Epithelial cell of prostate (primary cell): ENCODE data around the gene ADAP1.
A peak's percentile ranks its signal among the peaks of the same experiment; 100 is the strongest.
"Not testable (repeated sequence)": the region's sequence is repeated elsewhere in the genome, so short reads cannot be mapped to it uniquely, and the experiment has no call there.

Experiments
- DNase-seq: peaks from one replicate; pipeline ENCODE4 v3.0.0-alpha.2; 2011; ENCODE audit warnings: low read depth, low spot score
- H3K27ac ChIP-seq: fragments of 450-650 bp; 2 replicates; pipeline ENCODE4 v1.5.1; 2017; ENCODE audit warnings: mild to moderate bottlenecking

The ADAP1 gene

GRCh38 chr7:945556-946255, 8.8 kb downstream of the ADAP1 start:
- peak overlapping the region; percentile 98 for H3K27ac ChIP-seq
- DNase-seq = peak; percentile 84

DNA sequence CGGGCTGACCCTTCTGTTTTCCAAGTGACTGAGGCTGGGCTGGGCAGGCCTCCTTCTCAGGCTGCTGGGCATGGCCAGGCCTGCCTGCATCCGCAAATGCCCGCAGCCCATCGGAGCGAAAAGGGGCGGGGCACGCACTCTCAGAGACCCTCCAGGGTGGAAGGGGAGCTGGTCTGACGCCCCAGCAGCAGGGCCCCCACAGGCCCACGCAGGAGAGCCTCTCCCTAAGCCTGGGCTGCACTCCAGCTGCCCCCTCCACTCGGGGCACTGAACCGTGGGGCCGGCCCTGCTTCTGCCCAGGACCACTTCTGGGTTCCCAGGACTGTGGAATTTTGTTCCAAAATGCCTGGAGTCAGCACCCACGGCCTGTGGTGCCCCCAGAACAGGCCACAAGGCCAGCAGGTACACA, 9.3 kb downstream of the ADAP1 start:
- H3K27ac ChIP-seq = peak overlapping the region; percentile 98
- no peak for DNase-seq

- DNase-seq = no peak
- peak overlapping the region; percentile 98 for H3K27ac ChIP-seq
These were observed 9.7 kb downstream of the ADAP1 start for GRCh38 chr7:944744-945143.

DNA sequence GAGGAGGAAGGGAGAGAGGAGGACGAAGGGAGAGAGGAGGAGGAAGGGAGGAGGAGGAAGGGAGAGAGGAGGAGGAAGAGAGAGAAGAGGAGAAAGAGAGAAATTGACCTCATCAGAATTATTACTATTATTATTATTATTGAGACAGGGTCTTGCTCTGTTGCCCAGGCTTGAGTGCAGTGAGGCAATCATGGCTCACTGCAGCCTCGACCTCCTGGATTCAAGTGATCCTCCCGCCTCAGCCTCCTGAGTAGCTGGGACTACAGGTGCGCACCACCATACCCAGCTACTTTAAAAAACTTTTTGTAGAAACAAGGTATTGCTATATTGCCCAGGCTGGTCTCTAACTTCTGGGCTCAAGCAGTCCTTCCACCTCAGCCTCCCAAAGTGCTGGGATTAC, 10.7 kb downstream of the ADAP1 start:
- not testable (repeated sequence) for H3K27ac ChIP-seq, DNase-seq

- DNase-seq = no peak
- no peak overlapping the region for H3K27ac ChIP-seq
These were observed 13.7 kb downstream of the ADAP1 start for GRCh38 chr7:940599-941408.

- no peak overlapping the region for H3K27ac ChIP-seq
These were observed 14.6 kb downstream of the ADAP1 start for GRCh38 chr7:939843-940242.

DNA sequence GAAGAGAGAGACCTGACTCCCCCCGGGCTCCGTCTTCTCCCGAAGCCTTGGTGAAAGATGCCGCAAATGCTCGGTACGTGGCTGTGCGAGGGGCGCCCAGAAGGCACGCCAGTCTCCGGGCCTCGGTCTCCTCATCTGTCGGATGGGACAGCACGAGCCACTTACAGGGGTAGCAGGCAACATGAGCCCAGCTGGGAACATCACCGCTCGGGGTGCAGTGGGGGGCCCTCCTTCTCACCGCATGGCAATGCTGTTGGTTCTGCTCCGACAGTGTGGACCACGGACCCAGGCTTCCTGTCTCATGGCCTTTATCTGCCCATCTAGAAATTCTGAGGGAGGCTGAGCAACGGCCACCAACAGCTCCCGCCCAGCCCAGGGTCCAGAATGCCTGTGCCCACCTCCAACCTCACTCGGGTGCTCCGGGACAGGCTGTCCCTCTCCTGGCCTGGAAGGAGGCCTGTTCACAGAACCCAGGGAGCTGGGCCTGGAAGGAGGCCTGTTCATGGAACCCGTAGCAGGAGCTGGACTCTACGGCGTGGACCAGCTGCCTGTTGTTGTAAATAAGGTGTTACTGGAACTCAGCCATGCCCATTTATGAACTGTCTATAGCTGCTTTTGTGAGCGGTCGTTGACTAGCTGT, 15.8 kb downstream of the ADAP1 start:
- DNase-seq = no peak
- no peak overlapping the region for H3K27ac ChIP-seq

More at GRCh38 chr7:939843-940242, 14.6 kb downstream of the ADAP1 start:
- DNase-seq = no peak

DNA sequence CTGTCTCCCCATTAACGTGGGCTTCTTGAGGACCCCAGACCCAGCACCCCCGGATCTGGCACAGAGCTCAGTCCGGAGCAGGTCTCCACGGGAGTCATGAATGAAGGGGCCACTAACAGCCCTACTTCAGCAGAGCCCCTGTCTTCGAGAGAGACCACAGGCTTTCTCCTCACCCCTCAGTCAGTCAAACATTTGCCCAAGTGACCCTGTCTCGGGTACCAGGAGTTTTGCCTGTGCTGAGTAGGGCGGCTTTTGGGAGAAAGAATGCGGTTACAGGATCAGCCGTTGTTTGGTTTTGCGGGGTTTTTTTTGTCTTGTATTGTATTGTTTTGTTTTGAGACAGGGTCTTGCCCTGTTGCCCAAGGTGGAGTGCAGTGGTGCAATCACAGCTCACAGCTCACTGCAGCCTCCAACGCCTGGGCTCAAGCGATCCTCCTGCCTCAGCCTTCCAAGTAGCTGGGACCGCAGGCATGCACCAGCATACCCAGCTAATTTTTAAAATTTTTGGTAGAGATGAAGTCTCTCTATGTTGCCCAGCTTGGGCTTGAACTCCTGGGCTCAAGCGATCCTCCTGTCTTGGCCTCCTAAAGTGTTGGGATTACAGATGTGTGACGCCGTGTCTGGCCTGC, 16.5 kb downstream of the ADAP1 start:
- H3K27ac ChIP-seq = no peak overlapping the region
- DNase-seq = no peak

DNA sequence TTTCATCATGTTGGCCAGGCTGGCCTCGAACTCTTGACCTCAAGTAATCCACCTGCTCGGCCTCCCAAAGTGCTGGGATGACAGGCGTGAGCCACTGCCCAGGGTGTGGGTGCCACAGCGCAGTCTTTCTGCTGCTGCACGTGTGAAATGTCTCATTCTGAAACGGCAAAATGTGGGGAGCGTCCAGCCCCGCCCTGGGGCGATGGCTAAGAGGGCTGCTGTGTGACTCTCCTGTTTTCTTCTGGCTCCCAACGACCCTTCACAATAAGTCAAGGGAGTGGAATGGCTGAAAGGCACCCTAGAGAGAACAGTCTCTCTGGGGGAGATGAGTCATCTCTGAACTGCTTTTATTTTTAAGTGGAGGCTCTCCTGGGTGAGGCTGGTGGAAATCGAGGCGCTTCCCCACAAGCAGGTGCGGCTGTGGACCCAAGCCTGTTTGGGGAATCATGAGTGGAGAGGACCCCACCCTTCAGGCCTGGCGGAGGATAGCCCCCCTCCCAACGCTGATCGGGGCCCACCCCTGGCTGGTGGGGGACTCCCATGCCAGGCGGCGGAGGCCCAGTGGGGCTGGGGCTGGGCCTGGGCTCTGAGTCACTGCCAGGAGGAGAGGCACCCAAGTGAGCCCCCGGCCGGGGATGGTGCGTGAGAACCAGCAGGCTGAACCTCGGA, 18.0 kb downstream of the ADAP1 start:
- H3K27ac ChIP-seq = no peak overlapping the region
- no peak for DNase-seq

- DNase-seq = no peak
- H3K27ac ChIP-seq = no peak overlapping the region
These were observed 18.6 kb downstream of the ADAP1 start for GRCh38 chr7:935874-936385.

DNA sequence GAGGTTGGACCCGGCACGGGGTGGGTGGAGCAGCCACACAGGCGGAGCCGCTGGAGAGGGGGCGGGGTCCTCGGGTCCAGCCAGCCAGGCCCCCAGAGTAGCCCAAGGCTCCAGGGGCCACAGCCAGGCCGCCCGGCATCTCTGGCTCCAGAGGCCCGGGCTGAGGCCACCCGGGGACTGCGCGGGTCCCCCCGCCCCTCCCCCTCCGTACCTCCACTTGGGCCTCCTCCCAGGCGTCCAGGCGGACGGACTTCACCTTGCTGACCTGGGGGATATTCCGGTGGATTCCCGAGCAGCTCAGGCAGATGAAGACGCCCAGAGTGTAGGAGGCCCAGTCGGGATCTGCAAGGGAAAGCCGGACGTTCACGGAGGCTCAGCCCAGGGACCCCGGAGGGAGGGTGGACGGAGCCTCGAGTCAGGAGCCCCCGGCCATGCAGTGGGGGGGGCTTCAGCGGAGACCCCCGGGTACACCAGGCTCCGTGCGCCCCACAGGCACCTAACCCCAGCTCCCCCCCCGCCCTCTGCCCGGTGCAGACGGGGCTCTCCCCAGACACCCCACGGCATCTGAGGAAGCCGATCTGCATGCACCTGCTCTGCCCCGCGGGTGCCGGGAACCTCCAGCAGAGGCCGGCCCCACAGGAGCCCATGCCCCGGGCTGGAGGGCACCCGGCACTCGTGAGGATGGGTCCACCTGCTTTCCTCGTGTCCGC, 19.2 kb downstream of the ADAP1 start:
- H3K27ac ChIP-seq = no peak overlapping the region
- DNase-seq = no peak

DNA sequence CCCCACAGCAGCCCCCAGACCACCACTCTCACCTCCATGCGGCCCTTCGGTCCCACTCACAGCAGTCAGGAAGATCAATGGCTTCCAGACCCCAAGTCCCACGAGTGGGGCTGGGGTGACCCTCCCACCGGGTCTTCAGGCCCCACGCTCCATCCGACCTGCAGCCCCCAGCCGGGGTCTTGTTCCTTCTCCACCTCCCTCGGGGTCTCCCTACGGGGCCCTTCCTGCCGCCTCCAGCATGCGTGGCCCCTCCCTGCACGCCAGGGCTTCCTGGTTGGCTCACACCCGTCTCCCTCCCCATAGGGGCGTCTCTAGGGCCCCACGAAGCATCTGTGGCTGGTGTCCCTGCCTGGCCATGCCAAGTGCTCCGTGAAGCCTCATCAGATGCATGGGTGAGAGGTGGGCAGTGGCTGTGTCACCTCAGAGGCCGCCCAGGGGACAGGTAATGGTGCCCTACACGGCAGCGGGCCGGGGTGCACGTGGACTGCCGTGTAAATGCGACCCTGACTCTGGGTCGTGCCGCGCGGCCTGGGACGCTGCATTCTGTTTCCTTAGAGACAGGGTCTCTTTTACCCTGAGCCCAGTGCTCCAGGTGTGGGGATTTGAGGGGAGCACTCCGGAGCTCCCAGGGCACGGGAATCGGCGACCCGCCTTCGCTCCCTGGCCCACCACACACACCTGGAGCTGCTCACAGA, 19.9 kb downstream of the ADAP1 start:
- no peak for DNase-seq

DNA sequence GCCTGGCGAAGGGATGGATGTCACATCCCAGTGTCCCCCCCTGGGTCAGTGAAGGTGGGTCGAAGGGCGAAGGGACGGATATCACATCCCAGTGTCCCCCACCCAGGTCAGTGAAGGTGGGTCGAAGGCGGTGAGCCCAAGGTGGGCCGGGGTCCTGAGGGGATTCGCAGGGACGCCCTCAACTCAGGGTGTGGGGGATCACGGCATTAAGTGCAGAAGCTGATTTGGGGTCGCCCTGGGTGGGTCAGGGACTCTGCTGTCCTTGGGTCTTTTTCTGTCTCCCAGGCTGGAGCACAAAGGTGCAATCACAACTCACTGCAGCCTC, 21.9 kb downstream of the ADAP1 start:
- no peak for DNase-seq
- no peak overlapping the region for H3K27ac ChIP-seq

More for the DNA sequence above, 19.9 kb downstream of the ADAP1 start:
- no peak overlapping the region for H3K27ac ChIP-seq

GRCh38 chr7:931871-932650, 22.4 kb downstream of the ADAP1 start:
- no peak for DNase-seq
- no peak overlapping the region for H3K27ac ChIP-seq

DNA sequence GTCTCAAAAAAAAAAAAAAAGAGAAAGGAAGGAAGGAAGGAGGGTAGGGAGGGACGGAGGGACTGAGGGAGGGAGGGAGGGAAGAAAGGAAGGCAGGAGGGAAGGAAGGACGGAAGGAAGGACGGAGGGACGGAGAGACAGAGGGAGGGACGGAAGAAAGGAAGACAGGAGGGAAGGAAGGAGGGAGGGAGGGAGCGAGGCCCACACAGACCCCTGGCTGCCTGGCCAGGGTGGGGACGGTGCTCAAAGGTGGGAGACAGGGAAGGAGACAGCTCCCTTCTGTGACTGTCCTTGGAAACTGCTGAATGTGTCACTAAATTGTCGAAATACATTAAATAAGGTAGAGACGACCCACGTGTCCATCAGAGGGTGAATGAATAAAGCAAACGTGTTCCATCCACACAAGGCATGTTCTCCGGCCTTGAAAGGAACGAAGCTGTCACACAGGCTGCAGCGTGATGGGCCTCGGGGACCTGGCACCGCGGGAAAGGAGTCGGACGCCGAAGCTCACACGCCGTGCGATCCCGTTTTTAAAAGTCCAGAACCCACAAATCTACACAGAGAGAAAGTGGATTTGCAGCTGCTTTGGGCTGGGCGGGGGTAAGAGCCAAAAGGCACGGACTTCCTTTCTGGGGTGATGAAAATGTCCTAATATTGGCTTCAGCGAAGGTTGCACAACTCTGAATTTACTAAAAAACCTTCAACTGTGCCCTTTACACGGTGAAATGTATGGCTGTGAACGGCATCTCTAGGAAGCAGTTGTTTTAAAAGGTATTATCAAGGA, 23.3 kb downstream of the ADAP1 start:
- no peak overlapping the region for H3K27ac ChIP-seq
- no peak for DNase-seq

DNA sequence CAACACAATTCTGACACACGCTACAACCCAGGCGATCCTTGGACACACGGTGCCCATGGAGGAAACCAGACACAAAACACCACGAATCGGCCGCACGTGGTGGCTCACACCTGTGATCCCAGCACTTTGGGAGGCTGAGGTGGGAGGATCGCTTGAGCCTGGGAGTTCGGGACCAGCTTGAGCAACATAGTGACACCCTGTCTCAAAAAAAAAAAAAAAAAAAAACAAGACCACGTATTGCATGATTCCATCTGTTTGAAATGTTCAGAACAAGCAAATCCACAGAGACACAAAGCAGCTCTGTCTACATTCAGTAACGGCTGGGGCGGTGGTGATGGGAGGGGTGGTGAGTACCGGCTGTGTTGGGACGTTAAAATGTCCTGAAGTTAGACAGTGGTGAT, 25.2 kb downstream of the ADAP1 start:
- no peak for DNase-seq
- no peak overlapping the region for H3K27ac ChIP-seq

DNA sequence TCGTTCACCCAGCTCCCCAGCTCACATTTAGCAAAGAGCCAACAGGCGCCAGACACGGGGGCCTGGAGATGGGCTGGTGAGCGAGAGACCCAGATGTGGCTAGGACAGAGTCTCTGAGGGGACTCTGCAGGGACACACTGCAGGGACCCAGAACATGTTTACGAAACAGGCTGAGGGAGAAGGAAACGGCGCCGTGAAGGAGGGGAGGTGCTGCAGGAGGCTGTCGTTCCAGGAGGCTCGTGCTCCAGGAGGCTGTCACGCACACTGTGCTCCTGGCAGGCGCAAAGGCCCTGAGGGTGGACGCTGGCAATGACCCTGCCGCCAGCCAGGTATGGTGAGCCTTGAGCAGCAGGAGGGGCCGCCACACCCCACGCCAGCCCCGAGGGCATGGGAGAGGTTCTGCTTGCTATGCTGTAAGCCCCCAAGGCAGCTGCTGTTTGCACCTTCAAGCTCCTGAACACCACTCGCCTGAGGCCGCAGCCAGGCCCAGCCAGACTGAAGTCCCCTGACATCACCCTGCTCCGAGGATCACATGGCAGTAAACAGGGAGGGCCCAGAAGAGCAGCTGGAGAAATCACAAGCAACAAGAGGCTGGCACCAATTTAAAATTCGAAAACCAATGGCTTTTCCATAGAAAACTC, 27.3 kb downstream of the ADAP1 start:
- DNase-seq = no peak
- H3K27ac ChIP-seq = no peak overlapping the region
